DMS53 treated with DMSO at 0.1 percent for 48 hours (cell line): ENCODE results near the gene JMJD8.
A peak's percentile ranks its signal among the peaks of the same experiment; 100 is the strongest.

ENCODE experiments used
- DNase-seq: peaks from one replicate; lab custom pipeline; 2025; ENCODE audit not compliant: unreplicated experiment; lab: John Stamatoyannopoulos, UW

The JMJD8 gene

DNA sequence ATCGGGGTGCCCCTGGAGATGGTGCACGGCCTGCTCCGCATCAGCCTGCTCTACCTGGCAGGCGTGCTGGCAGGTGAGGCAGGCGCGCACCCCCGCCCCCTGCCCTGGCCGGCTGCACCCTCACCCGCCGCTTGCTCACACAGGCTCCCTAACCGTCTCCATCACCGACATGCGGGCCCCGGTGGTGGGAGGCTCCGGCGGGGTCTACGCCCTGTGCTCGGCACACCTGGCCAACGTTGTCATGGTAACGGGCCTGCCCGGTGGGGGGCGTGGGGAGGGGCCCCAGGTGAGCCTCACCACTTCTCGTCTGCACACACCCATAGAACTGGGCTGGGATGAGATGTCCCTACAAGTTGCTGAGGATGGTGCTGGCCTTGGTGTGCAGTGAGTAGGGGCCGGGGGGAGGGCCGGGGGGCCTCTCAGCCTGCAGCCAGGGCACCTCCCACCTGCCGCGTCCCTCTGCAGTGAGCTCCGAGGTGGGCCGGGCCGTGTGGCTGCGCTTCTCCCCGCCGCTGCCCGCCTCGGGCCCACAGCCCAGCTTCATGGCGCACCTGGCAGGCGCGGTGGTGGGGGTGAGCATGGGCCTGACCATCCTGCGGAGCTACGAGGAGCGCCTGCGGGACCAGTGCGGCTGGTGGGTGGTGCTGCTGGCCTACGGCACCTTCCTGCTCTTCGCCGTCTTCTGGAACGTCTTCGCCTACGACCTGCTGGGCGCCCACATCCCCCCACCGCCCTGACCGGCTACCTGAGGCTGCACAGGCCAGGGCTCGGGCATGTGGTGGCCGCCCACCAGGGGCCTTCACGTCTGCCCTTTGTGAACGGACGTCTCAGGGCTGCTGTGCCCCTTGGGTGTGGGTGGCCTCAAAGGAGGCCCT, 6.6 kb downstream of the JMJD8 start:
- no peak for DNase-seq

GRCh38 chr16:676913-677312, 7.2 kb downstream of the JMJD8 start:
- peak; percentile 46 for DNase-seq

GRCh38 chr16:676565-676902, 7.6 kb downstream of the JMJD8 start:
- DNase-seq: no peak

- DNase-seq: no peak
Observed at GRCh38 chr16:675884-676564, 8.1 kb downstream of the JMJD8 start.

GRCh38 chr16:674968-675883, 8.9 kb downstream of the JMJD8 start, which contains the start of gene RHBDL1:
RHBDL1 (plus strand) TSS chr16:675671; CDS start chr16:675791, 120 bp downstream.
- no peak for DNase-seq

- no peak for DNase-seq
Observed at GRCh38 chr16:674214-674881, 9.8 kb downstream of the JMJD8 start.

- DNase-seq: no peak
Observed at GRCh38 chr16:673399-673991, 10.6 kb downstream of the JMJD8 start.

GRCh38 chr16:672851-673250, 11.3 kb downstream of the JMJD8 start:
- DNase-seq: no peak

- no peak for DNase-seq
Observed at GRCh38 chr16:672371-672770, 11.8 kb downstream of the JMJD8 start.

DNA sequence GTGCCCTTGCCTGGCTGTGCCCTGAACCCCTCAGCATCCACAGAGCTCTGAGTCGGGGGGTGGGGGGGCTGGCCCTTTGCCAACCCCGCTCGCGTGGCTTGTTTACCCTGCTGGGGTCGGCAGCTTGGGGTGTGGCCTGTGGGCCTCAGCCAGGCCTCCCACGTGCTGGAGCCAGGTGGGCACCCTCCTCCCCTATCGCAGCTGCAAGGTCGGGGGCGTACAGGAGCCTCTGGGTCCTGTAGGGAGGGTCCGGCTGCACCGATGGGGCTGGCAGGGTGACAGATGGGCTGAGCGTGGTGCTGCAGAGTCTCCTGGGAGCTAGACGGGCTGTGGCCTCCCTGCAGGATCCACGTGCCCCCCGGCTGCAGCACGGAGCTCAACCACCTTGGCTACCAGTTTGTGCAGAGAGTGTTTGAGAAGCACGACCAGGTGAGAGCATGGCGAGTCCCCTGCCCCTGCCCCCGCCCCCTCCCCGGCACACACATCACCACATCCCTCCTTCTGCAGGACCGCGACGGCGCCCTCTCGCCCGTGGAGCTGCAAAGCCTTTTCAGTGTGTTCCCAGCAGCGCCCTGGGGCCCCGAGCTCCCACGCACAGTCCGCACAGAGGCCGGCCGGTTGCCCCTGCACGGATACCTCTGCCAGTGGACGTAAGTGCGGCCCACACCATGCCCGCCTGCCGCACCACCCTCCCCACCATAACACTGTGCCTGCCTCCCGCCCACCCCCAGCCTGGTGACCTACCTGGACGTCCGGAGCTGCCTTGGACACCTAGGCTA, 12.6 kb downstream of the JMJD8 start:
- no peak for DNase-seq

GRCh38 chr16:670485-671352, 13.4 kb downstream of the JMJD8 start:
- DNase-seq: no peak

DNA sequence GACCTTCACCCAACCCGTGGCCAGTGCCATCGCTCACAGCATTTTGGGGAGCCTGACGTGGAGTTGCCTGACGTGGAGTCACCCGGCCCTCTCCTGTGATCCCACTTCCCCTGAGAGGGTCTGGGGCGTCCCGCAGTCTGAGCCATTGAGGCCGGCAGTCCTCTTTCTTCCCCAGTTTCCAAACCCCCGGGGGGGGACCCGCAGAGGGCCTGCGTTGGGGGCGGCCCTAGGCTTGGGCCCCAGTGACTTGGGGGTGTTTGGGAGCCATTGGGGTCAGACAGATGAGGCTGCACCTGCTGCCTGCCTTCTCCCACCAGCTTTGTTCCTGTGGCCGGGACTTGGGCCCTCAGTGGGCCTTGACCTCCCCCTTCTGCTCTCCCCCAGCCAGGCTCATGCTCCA, 14.5 kb downstream of the JMJD8 start:
- no peak for DNase-seq

- DNase-seq: no peak
Observed at GRCh38 chr16:668519-669171, 15.5 kb downstream of the JMJD8 start.

- peak; percentile 67 for DNase-seq
Observed at GRCh38 chr16:667780-668518, 16.2 kb downstream of the JMJD8 start, which contains the start of gene RHOT2. RHOT2 (plus strand) TSS chr16:668132; CDS start chr16:668200, 68 bp downstream.

- DNase-seq: no peak
Observed at GRCh38 chr16:667113-667779, 16.9 kb downstream of the JMJD8 start.

DNA sequence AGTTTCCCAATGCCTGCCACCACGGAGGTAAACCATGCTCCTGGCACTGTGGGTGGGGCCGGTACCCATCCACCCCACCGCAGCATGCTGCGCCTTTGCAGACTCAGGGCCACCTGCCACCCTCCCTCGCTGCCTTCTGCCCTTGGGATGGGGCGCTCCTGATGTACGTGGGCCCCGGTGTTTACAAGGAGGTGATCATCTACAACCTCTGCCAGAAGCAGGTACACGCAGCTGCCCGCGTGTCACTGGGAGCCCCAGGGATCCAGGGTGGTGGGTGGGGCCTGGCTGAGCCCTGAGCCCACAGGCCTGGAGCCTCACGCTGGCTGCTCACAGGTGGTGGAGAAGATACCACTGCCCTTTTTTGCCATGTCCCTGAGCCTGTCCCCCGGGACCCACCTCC, 17.6 kb downstream of the JMJD8 start:
- no peak for DNase-seq

DNA sequence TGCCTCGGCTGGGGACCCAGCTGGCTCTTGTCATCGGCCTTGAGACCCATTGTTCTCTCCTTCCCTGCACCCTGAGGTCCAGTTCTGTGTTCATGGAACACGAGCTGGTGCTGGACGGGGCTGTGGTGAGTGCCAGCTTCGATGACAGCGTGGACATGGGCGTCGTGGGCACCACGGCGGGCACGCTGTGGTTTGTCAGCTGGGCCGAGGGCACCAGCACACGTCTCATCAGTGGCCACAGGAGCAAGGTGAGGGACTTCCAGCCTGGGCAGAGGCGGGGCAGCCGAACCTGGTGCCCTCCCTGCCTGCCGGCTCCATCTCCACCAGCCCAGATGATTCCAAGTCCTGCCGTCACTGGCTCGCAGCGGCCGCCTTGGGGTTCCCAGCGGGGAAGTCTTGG, 21.5 kb downstream of the JMJD8 start:
- no peak for DNase-seq
